ENCODE data around the gene XAGE2. TPM values are rescaled to one million over a fixed set of nuclear protein-coding genes. Genes with fewer than 3 reads are reported as not detected.

Gene XAGE2, protein sequence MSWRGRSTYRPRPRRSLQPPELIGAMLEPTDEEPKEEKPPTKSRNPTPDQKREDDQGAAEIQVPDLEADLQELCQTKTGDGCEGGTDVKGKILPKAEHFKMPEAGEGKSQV
- total RNA-seq, result 0.49 TPM in 1 of 2 replicates, not detected in the other

DNA sequence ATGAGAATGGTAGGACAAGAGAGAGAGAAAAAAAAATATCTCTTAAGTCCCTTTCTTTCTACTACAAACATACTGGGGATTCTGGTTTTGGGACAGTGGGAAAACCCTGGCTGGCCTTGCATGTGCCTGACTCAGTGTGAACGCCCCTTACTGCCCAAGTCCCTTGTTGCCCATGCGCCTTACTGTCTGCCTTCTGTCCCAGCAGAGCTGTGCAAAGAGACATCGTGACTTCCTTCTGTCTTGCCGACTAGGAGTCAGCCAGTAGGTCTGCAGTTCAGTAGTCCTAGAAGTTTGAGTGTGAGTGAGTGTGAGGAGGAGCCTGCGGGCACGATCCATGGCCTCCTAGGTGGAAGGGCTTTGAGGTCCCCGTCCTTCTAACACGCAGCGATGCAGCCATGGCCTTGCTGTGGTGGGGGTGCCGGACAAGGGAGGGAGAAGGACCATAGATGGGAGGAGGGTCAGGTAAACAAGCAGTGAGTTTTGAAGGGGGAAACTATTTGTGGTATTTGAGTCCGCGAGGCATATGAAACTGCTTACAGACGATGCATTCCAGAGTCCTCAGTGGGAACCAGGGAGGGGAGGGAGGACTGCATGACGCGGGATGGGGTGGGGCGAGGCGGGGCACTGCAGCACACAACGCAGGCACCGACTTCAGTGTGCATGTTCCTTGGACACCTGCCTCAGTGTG, at the start of gene XAGE2:
XAGE2 (plus strand) TSS at position 654 of the 688 bp plus-strand sequence. CDS start 994 bp downstream, outside the sequence.

Small RNA genes within 50 kb of the gene (small RNA-seq; reads per million reads assigned to genes)
- not detected for gene MIR8088

Other genes starting within 250 kb of the XAGE2 start
- 38.1 and 57.8 TPM in 2 replicates for gene MAGED4, start 184.1 kb upstream of the XAGE2 start, total RNA-seq
- gene XAGE1A, start 126.8 kb downstream of the XAGE2 start, total RNA-seq, result not detected in 2 replicates
- gene XAGE1B, start 148.0 kb downstream of the XAGE2 start, total RNA-seq, result not detected in 2 replicates

Measured in hair follicle dermal papilla cell (primary cell).